Erythroblast (primary cell): ENCODE results near the gene PFDN5.

Experiments used
- GATA1 ChIP-seq: IDR thresholded peaks from 2 replicates; pipeline ENCODE4 v1.6.1; 2011; ENCODE audit warnings: low read depth, mild to moderate bottlenecking, control low read depth, low read length, moderate library complexity
- POLR2A ChIP-seq: IDR thresholded peaks from 2 replicates; pipeline ENCODE4 v1.6.1; 2011; ENCODE audit warnings: mild to moderate bottlenecking, low read length

GRCh38 chr12:53295070-53295890 lies at the start of gene PFDN5:
- TF ChIP-seq POLR2A = peak; percentile 88
- TF ChIP-seq GATA1 = no peak
